ENCODE measurements around the gene SFPQ. TPM values are rescaled to one million over a fixed set of nuclear protein-coding genes. Genes with fewer than 3 reads are reported as not detected.
"Not testable (repeated sequence)": the region's sequence is repeated elsewhere in the genome, so short reads cannot be mapped to it uniquely, and the experiment has no call there.

Gene SFPQ
- total RNA-seq, 1 donor from 2014 or later, result 147 TPM

DNA sequence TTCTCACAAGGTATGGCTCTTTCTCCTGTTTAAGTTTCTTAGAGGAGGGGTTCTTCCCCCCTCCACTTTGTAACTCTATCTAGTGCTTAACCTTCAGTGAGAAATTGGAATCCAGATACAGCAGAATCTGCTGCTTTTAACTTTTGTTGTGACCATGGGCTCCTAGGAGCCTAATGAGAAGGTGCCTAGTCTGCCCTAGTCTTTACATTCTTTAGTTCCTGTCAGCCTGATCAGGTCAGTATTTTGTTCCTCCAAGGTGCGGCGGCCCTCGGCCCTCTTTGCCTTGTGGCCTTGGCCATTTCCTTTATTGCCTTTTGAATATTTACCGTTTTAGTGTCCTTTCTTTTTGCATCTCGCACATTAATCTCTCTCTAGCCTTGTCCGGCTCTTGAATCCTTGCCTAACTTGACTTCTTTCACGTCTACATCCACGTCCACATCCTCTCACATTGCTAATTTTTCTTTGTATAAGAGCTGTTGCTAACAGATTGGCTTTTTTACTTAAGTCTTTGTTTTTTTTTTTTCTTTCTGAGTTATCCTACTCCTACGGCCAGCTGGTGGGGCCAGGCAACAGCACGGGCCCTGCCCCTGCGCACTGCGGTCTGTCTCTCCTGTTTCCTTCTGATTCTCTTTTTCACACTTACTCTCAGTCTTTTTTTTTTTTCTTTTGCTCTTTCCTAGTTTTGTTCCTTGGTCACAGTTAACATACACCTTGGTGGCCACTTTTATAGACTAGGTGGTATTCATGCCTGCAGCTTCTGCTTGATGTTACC lies 49.0 kb downstream of the SFPQ start:
- no peak for TF ChIP-seq CTCF (IDR thresholded peaks at IDR 0.05; ENCODE audit: insufficient read depth, low read length, severe bottlenecking)
- Histone ChIP-seq H3K4me3 (ENCODE audit: low read depth, low read length) (no peak overlapping the region), H3K36me3 (ENCODE audit: control insufficient read depth, insufficient read depth, low read length) (no peaks in the 10 kb centered on the region), H3K27me3 (ENCODE audit: control insufficient read depth, insufficient read depth, low read length) (no peaks in the 10 kb centered on the region)
- DNase-seq (ENCODE audit: low read depth) (no peak), FAIRE-seq (no peak)

DNA sequence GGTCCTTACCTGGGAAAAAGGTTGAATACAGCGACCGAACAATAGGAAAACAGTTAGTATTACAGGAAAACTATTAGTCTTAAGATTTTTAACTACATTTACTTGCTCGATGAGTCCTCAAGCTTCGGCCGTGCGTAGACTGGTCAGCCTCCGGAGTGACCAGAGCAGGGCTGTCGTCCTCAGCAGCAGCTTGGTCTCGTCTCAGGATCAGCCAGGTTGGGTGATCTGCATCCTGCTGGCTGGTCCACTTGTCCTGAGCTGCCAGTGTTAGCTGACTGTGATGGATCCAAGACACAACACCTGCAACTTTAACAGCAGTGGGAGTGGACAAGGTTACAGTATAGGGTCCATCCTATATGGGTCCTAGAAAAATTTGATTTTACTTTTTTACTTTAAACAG lies 50.2 kb downstream of the SFPQ start:
- not testable (repeated sequence) for H3K4me3 ChIP-seq (ENCODE audit: low read depth, low read length); DNase-seq (ENCODE audit: low read depth); FAIRE-seq

DNA sequence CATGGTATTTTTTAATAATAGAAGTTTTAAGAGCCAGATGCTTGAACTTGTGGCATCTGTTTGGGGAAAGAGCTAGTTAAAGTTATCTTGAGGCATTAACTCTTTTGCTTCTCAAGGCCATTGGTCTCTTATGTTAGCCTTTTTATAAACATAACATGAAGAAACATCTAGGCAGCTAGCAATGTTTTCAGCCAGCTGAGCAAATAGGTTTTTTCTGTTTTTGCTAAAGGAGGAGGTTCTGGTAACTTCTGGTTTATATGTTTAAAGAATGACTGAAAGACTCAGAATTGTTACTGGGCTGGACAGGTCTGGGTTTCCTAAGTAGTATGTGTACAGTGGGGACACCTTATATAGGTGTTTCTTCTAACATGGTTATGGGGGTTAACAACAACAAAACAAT lies 50.7 kb downstream of the SFPQ start:
- FAIRE-seq; H3K36me3 ChIP-seq (ENCODE audit: control insufficient read depth, insufficient read depth, low read length); H3K27me3 ChIP-seq (ENCODE audit: control insufficient read depth, insufficient read depth, low read length); DNase-seq (ENCODE audit: low read depth); H3K4me3 ChIP-seq (ENCODE audit: low read depth, low read length): not testable (repeated sequence)

More for the DNA sequence above, 50.2 kb downstream of the SFPQ start:
- H3K27me3 ChIP-seq (ENCODE audit: control insufficient read depth, insufficient read depth, low read length); H3K36me3 ChIP-seq (ENCODE audit: control insufficient read depth, insufficient read depth, low read length): not testable (repeated sequence)

- DNase-seq (ENCODE audit: low read depth); H3K4me3 ChIP-seq (ENCODE audit: low read depth, low read length); H3K27me3 ChIP-seq (ENCODE audit: control insufficient read depth, insufficient read depth, low read length); H3K36me3 ChIP-seq (ENCODE audit: control insufficient read depth, insufficient read depth, low read length); FAIRE-seq: not testable (repeated sequence)
Observed at GRCh38 chr1:35137590-35137989, 55.4 kb downstream of the SFPQ start.

GRCh38 chr1:35136780-35137179 lies 56.2 kb downstream of the SFPQ start:
- FAIRE-seq (no peak), DNase-seq (ENCODE audit: low read depth) (no peak)
- Histone ChIP-seq H3K27me3 (ENCODE audit: control insufficient read depth, insufficient read depth, low read length) (no peaks in the 10 kb centered on the region), H3K36me3 (ENCODE audit: control insufficient read depth, insufficient read depth, low read length) (no peaks in the 10 kb centered on the region), H3K4me3 (ENCODE audit: low read depth, low read length) (no peak overlapping the region)
- no peak for TF ChIP-seq CTCF (IDR thresholded peaks at IDR 0.05; ENCODE audit: insufficient read depth, low read length, severe bottlenecking)

Other genes starting within 250 kb of the SFPQ start
- gene TMEM35B, start 207.8 kb downstream of the SFPQ start, total RNA-seq, result 7.8 and 8.4 TPM in 2 replicates
- 10.5 and 10.8 TPM in 2 replicates for gene ZMYM6, start 161.2 kb downstream of the SFPQ start, total RNA-seq
- 21.0 and 23.2 TPM in 2 replicates for gene ZMYM1, start 113.8 kb downstream of the SFPQ start, total RNA-seq
- gene ZMYM4, start 75.6 kb upstream of the SFPQ start, total RNA-seq, result 19.5 and 20.5 TPM in 2 replicates

Data from bronchial epithelial cell (primary cell).